ENCODE results near the gene ITK.

ITK gene

GRCh38 chr5:157245886-157246285, 65.2 kb downstream of the ITK start:
- DNase-seq (ENCODE audit: extremely low spot score): no peak
- no peak for TF ChIP-seq CTCF (IDR thresholded peaks at IDR 0.05; ENCODE audit: control extremely low read depth, extremely low read depth, low read depth, missing control alignments)
- POLR2A ChIA-PET: no interaction called here
- CTCF ChIA-PET: no interaction called here

GRCh38 chr5:157247267-157247666, 66.6 kb downstream of the ITK start:
- ChIA-PET CTCF (interaction anchor here (0.7 to 0.9 kb wide), 3 partner anchors 91 to 225 kb away, joined by 3 to 4 read pairs (median 3); no protein-coding TSS in a partner anchor), POLR2A (no interaction called here)
- DNase-seq (ENCODE audit: extremely low spot score): no peak
- no peak for TF ChIP-seq CTCF (IDR thresholded peaks at IDR 0.05; ENCODE audit: control extremely low read depth, extremely low read depth, low read depth, missing control alignments)

- CTCF ChIA-PET: interaction anchor here (0.8 to 2.2 kb wide), 4 partner anchors 10 to 101 kb away, joined by 3 to 7 read pairs (median 4); no protein-coding TSS in a partner anchor
- no peak for TF ChIP-seq CTCF (IDR thresholded peaks at IDR 0.05; ENCODE audit: control extremely low read depth, extremely low read depth, low read depth, missing control alignments)
- no peak for DNase-seq (ENCODE audit: extremely low spot score)
- POLR2A ChIA-PET: no interaction called here
Measured at GRCh38 chr5:157248821-157249470, 68.3 kb downstream of the ITK start.

- ChIA-PET POLR2A (interaction anchor here (1.1 to 1.4 kb wide), 2 partner anchors 10 to 19 kb away, joined by 3 to 5 read pairs; no protein-coding TSS in a partner anchor), CTCF (interaction anchor here (0.7 to 6.0 kb wide), 54 partner anchors 8 to 490 kb away, joined by 3 to 101 read pairs (median 6); partner anchors contain the start of genes CYFIP2, LSM11 and MED7)
- DNase-seq (ENCODE audit: extremely low spot score): peak; percentile 48
- TF ChIP-seq CTCF (IDR thresholded peaks at IDR 0.05; ENCODE audit: control extremely low read depth, extremely low read depth, low read depth, missing control alignments): peak; percentile 2
Measured at GRCh38 chr5:157252711-157253465, 72.2 kb downstream of the ITK start.

- peak; percentile 59 for DNase-seq (ENCODE audit: extremely low spot score)
- peak; percentile 94 for TF ChIP-seq CTCF (IDR thresholded peaks at IDR 0.05; ENCODE audit: control extremely low read depth, extremely low read depth, low read depth, missing control alignments)
- ChIA-PET CTCF (interaction anchor here (0.7 to 6.0 kb wide), 60 partner anchors 10 to 489 kb away, joined by 3 to 101 read pairs (median 6); partner anchors contain the start of genes CYFIP2, LSM11 and MED7), POLR2A (interaction anchor here (1.1 to 1.4 kb wide), 2 partner anchors 10 to 18 kb away, joined by 3 to 5 read pairs; no protein-coding TSS in a partner anchor)
Measured at GRCh38 chr5:157253547-157253946, 72.9 kb downstream of the ITK start.

- POLR2A ChIA-PET: no interaction called here
- DNase-seq (ENCODE audit: extremely low spot score): no peak
- TF ChIP-seq CTCF (IDR thresholded peaks at IDR 0.05; ENCODE audit: control extremely low read depth, extremely low read depth, low read depth, missing control alignments): no peak
- CTCF ChIA-PET: interaction anchor here (1.0 to 1.3 kb wide), 2 partner anchors 54 to 71 kb away, joined by 4 to 5 read pairs; no protein-coding TSS in a partner anchor
Measured at GRCh38 chr5:157258450-157258849, 77.8 kb downstream of the ITK start.
